Measurements from ENCODE around the gene STXBP6.

- no peak for TF ChIP-seq CTCF (IDR thresholded peaks at IDR 0.05)
- no peak for TF ChIP-seq EP300 (IDR thresholded peaks at IDR 0.05)
- TF ChIP-seq POLR2A (IDR thresholded peaks at IDR 0.05): no peak
Measured at GRCh38 chr14:24924544-24924943, 125.4 kb downstream of the STXBP6 start.
